ENCODE results near the gene RNF4.

RNF4 gene

DNA sequence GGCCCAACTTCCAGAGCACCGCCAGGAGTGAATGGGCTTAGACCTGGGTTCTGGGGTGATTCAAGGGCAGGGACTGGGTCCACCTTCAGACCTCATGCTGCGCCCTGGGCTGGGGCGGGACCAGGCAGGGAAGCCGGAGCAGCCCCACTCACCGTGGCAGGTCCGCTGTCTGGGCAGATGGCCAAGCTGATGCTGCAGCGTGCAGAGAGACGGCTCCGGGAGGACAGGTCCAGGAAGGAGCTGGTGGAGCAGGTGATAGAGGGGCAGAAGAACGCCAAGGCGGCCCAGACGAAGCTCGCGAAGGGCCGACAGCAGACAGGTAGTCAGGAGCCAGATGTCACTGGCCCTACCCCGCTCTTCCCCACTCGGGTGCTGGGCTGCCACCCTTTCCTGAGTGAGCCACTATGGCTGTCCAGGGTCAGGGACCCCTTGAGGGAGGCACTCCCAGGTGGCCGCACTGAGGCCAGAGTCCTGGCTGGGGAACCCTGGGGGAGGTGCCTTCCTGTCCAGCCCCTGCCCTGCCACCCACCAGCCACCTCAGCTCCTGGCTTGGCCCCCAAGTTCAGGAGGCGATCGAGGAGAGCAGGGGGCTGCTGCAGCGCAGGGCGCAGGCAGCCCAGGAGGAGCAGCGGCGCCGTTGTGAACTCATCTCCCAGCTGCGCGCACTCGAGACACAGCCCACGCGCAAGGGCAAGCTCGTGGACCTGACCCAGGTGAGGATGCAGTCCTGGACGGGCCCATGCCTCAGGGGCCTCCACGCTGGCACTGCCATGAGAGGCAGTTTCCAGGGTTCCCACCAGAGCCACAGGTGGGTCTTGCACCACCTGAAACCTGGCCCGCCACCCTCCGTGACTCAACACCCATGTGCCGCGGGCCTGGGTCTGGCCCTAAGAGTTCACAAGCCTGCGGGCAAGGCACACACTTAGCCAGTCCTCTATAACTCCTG lies 10.1 kb upstream of the RNF4 start:
- DNase-seq (ENCODE audit: low read depth in 1 of 2, low spot score in 1 of 2), result no peak

DNA sequence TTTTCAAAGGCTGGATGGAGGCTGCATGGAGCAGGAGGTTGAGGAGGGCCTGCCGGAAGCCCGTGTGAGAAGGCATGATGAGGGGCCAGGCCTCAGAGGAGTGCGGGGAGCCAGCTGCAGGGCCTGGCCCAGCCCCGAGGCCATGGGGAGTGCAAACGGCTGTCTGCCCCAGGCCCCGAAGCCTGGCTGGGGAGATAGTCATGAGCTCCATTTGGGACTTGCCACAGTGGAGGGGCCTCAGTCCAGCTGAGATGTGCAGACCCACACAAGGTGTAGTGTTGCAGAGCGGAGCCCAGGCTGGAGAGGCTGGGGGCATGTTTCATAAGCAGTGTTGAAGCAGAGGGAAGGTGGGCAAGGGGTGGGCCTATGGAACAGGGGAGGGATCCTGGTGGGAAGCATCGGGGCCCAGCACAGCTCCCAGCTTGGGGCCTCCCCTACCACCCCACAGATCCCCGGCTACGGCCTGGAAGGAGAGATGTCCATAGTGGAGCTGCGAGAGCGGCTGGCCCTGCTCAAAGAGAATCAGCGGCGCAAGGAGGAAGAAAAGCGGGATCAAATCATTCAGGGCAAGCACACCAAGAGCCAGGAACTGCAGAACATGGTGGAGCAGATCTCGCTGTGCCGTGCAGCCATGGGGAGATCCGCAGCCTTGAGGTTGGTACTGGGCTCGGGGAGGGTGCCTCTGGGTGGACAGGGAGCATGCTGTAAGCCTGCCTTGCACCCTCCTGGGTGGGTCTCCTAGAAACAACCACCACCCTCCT lies 9.1 kb upstream of the RNF4 start:
- Histone ChIP-seq H3K4me3 (replicated peaks; ENCODE audit: insufficient read depth, low read length) (no peak overlapping the region), H3K27me3 (ENCODE audit: insufficient read depth, poor library complexity, severe bottlenecking) (no peaks in the 10 kb centered on the region), H3K27ac (replicated peaks) (no peak overlapping the region)
- DNase-seq (ENCODE audit: low read depth in 1 of 2, low spot score in 1 of 2), result no peak
- no peak for TF ChIP-seq GABPA (IDR thresholded peaks at IDR 0.05; ENCODE audit: low read depth)
- TF ChIP-seq SPI1 (IDR thresholded peaks at IDR 0.05; ENCODE audit: borderline replicate concordance, low read depth), result no peak
- TF ChIP-seq, protein P1, sequence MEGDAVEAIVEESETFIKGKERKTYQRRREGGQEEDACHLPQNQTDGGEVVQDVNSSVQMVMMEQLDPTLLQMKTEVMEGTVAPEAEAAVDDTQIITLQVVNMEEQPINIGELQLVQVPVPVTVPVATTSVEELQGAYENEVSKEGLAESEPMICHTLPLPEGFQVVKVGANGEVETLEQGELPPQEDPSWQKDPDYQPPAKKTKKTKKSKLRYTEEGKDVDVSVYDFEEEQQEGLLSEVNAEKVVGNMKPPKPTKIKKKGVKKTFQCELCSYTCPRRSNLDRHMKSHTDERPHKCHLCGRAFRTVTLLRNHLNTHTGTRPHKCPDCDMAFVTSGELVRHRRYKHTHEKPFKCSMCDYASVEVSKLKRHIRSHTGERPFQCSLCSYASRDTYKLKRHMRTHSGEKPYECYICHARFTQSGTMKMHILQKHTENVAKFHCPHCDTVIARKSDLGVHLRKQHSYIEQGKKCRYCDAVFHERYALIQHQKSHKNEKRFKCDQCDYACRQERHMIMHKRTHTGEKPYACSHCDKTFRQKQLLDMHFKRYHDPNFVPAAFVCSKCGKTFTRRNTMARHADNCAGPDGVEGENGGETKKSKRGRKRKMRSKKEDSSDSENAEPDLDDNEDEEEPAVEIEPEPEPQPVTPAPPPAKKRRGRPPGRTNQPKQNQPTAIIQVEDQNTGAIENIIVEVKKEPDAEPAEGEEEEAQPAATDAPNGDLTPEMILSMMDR (IDR thresholded peaks at IDR 0.05; ENCODE audit: insufficient read depth, low read length), result no peak
- TF ChIP-seq POLR2AphosphoS5 (IDR thresholded peaks at IDR 0.05; ENCODE audit: low read depth), result no peak
- TF ChIP-seq, protein P2, sequence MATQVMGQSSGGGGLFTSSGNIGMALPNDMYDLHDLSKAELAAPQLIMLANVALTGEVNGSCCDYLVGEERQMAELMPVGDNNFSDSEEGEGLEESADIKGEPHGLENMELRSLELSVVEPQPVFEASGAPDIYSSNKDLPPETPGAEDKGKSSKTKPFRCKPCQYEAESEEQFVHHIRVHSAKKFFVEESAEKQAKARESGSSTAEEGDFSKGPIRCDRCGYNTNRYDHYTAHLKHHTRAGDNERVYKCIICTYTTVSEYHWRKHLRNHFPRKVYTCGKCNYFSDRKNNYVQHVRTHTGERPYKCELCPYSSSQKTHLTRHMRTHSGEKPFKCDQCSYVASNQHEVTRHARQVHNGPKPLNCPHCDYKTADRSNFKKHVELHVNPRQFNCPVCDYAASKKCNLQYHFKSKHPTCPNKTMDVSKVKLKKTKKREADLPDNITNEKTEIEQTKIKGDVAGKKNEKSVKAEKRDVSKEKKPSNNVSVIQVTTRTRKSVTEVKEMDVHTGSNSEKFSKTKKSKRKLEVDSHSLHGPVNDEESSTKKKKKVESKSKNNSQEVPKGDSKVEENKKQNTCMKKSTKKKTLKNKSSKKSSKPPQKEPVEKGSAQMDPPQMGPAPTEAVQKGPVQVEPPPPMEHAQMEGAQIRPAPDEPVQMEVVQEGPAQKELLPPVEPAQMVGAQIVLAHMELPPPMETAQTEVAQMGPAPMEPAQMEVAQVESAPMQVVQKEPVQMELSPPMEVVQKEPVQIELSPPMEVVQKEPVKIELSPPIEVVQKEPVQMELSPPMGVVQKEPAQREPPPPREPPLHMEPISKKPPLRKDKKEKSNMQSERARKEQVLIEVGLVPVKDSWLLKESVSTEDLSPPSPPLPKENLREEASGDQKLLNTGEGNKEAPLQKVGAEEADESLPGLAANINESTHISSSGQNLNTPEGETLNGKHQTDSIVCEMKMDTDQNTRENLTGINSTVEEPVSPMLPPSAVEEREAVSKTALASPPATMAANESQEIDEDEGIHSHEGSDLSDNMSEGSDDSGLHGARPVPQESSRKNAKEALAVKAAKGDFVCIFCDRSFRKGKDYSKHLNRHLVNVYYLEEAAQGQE (IDR thresholded peaks at IDR 0.05; ENCODE audit: insufficient replicate concordance, low read depth), result no peak

More for the DNA sequence above, 10.1 kb upstream of the RNF4 start:
- H3K27ac ChIP-seq (replicated peaks), result no peak overlapping the region
- no peaks in the 10 kb centered on the region for H3K27me3 ChIP-seq (ENCODE audit: insufficient read depth, poor library complexity, severe bottlenecking)
- no peak overlapping the region for H3K4me3 ChIP-seq (replicated peaks; ENCODE audit: insufficient read depth, low read length)
- no peak for TF ChIP-seq POLR2AphosphoS5 (IDR thresholded peaks at IDR 0.05; ENCODE audit: low read depth)
- TF ChIP-seq, protein P2 (IDR thresholded peaks at IDR 0.05; ENCODE audit: insufficient replicate concordance, low read depth), result no peak
- TF ChIP-seq SPI1 (IDR thresholded peaks at IDR 0.05; ENCODE audit: borderline replicate concordance, low read depth), result no peak
- TF ChIP-seq, protein P1 (IDR thresholded peaks at IDR 0.05; ENCODE audit: insufficient read depth, low read length), result no peak
- TF ChIP-seq GABPA (IDR thresholded peaks at IDR 0.05; ENCODE audit: low read depth), result no peak

DNA sequence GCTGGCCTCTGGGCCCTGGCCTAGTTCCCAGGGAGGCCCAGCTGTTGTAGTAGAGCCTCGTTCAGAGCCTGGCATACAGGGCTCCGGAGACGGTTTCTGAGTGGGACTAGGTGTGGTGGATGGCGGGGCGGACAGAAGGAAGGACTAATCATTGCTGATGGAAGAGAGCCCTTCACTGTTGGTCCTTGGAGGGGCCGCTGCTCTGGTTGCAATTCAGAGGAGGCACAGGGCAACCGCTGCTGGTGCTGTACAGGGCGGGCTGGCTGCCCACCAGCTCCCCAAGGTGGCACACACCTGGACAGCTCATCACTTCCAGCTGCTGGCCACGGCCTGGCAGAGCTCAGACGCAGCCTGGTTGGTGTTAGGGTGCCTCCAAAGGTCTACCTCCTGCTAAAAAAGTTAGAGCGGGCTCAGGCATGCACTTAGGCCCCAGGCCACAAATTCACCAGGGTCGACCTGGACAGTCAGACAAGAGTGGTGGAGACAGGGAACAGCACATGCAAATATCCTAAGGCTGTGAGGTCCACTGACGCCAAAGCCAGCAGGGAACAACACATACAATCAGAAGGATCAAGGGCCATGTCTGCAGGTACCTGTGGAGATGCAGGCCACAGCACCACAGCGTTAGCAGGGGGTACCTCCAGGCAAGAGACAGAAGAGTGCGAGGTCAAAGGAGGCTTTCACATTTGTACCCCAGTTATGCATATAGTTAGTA lies 7.5 kb upstream of the RNF4 start:
- TF ChIP-seq SPI1 (IDR thresholded peaks at IDR 0.05; ENCODE audit: borderline replicate concordance, low read depth), result no peak
- TF ChIP-seq, protein P1 (IDR thresholded peaks at IDR 0.05; ENCODE audit: insufficient read depth, low read length), result no peak
- TF ChIP-seq, protein P2 (IDR thresholded peaks at IDR 0.05; ENCODE audit: insufficient replicate concordance, low read depth), result no peak
- TF ChIP-seq POLR2AphosphoS5 (IDR thresholded peaks at IDR 0.05; ENCODE audit: low read depth), result no peak
- TF ChIP-seq GABPA (IDR thresholded peaks at IDR 0.05; ENCODE audit: low read depth), result no peak
- no peaks in the 10 kb centered on the region for H3K27me3 ChIP-seq (ENCODE audit: insufficient read depth, poor library complexity, severe bottlenecking)
- no peak for DNase-seq (ENCODE audit: low read depth in 1 of 2, low spot score in 1 of 2)

More for the DNA sequence above, 7.5 kb upstream of the RNF4 start:
- Histone ChIP-seq H3K4me3 (replicated peaks; ENCODE audit: insufficient read depth, low read length) (no peak overlapping the region), H3K27ac (replicated peaks) (no peak overlapping the region)

All from HL-60 (cell line).